NCI-H1105 (cell line): ENCODE results near the gene MAN1C1.
A peak's percentile ranks its signal among the peaks of the same experiment; 100 is the strongest.

ENCODE experiments used
- DNase-seq: peaks from one replicate; lab custom pipeline; 2025; lab: John Stamatoyannopoulos, UW

Gene MAN1C1

DNA sequence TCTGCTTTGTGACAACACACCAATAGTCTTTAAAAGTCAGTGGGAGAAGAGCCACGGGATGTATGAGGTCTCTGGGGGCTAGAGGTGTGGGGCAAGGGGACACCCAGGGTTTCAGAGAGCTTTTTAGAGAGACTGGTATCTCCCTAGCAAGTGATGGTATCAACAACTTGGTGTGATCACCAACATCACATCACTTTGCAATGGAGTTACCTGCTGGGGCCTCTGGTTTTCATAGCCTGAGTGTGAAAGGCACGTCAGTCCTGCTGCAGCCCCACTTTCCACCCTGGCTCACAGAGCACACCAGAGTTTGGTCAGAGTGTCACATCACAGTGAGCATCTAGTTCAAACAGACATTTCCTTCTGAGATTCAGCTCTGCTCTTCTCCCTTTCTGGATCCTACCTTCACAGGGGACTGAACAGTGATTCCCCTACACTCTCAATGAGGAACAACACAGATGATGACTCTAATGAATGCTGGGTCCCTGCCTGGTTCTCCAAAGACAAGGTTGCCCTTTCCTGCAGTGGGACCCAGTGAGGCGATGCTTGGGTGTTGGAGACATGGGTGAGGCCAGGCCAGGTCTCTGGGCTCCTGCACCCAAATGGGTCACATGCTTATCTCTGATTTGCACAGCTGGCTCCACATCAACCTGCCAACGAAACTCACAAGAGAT is 2.0 kb upstream of the MAN1C1 start:
- no peak for DNase-seq

DNA sequence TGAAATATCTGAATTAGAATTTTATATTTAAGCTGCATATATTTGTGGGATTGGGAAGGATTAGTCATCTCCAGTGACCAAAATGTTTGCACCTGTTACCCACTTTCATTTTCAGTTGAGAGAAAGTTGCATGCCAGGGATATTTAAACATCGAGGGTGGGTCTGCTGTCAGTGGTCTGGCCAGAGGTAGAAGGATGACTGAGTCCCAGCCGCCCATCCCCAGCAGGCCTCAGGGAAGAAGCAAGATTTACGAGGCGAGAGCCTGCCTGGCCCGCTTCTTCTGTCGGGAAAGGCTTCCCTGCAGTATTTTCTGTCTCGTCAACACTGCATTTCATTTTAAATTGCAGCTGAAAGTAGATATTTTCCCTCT is 1.4 kb upstream of the MAN1C1 start:
- DNase-seq = no peak

DNA sequence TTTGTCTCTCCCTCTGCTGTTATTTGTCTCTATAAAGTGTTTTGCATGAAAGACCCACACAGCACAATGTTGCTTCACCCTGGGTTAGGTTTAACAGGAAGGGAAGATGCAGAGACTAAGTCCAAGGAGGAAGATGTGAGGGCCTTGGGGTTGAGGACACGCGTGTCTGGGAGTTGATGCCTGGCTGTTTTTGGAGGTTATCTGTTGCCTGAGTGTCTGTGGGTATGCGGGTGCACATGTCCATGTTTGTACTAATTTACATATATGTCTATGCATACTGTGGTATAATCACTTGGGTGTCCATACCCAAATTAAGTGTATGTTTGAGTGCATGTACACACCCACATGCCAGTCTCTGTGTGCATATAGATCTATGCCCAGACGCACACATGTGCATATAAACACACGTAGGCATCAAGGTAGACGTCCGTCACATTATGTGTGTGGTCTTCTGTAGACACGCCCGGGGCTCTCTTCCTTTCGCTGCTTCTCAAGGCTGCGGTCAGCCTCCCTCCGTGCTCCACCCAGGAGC is 962 bp upstream of the MAN1C1 start:
- no peak for DNase-seq

DNA sequence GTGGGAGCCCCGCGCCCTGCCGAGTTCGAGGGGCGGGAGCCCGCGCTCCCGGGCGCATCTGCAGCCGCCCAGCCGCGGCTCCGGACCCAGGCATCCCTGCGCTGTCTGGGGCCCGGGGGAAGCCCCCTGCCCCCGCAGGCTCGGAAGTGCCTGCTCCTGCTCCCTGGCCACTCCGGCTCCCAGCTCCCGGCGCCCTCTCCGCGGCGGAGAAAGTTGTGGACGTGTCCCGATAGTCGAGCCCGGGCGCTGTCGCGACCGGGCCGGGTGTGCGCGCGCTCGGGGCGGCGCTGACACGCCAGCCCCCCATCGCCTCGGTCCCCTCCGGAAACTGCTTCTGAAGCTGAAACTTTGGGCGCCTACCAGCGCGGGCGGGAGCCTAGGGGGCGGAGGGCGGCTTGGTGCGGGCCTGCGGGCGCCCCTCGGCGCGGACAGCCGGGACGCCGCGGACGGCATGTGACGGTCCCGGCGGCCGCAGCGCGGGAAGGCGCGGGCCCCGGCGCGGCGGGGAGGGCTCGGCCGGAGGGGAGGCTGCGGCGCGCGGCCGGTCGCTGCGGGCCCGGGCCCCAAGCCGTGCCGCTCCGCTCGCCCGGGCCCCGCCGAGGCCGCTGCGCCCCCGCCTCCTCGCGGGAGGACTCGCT is 515 bp downstream of the MAN1C1 start:
- DNase-seq = no peak

DNA sequence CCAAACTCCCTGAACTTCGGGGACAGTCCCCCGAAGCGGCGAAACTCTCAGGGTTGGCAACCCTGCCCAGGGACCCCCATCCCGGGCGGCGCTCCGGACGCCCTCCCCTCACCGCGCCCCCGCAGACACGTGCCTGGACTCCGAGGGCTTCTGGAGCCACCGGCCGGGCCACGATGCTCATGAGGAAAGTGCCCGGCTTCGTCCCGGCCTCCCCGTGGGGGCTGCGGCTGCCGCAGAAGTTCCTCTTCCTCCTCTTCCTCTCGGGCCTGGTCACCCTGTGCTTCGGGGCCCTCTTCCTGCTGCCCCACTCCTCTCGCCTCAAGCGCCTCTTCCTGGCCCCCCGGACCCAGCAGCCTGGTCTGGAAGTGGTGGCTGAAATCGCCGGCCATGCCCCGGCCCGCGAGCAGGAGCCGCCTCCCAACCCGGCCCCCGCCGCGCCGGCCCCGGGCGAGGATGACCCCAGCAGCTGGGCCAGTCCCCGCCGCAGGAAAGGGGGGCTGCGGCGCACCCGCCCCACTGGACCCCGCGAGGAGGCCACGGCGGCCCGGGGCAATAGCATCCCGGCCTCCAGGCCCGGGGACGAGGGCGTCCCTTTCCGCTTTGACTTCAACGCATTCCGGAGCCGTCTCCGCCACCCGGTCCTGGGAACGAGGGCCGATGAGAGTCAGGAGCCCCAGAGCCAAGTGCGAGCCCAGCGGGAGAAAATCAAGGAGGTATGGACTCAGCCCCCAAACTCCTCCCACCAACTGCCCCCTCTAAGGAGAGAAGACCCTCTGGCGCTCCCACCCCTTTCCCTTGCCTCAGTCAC is 1.2 kb downstream of the MAN1C1 start:
- no peak for DNase-seq

DNA sequence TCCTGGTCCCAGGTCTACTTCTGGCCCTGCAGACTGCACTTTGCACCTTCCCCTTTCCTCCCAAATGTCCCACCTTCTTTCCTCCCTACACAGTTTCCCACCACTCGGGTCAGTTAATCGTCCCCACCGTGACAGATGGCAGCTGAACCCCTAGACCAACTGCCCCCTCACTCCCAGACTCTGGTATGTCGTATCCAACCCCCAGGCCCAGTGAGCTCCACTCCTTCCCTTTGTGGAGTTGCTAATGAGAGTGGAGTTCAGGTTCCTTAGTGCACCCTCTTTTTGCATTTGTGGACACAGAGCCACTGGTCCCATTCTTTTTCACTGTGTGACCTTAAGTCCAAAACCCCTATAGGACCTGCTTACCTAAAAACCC is 1.8 kb downstream of the MAN1C1 start:
- DNase-seq = no peak

DNA sequence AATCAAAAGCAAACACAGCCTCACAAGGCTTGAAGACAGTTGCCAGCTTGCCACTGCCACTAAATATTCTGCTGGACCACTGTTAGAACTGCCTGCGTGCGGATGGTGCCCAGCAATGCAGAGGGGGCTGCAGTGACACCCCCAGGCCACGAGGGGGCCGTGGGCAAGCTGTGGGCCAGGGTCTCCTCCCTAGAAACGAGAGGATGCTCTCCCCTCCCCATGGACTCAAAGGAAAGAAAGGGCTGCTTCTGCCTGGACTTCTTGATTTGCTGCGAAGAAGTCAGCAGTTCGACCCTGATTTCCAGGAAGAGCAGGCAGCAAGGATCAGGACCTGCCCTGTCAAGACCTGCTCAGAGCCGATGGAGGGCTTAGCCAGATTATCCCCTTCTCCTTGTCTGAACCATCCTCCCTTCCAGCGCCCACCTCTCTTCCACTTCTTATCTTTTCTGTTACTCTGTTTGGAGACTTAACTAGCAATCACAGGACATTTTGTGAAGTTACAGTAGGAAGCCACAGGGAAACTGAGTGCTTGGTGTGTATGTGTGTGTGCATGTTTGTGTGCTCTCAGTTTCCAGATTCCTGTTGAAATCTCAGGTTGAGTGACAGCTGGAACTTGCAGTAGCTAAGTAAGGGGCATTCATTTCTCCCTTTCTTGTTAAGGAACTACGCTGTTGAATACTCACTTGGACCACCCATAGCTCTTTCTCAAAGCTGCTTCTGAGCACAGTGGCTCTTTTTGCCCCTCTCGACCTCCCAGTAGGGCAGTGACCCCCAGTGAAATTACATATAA is 2.7 kb downstream of the MAN1C1 start:
- DNase-seq = peak; percentile 69

DNA sequence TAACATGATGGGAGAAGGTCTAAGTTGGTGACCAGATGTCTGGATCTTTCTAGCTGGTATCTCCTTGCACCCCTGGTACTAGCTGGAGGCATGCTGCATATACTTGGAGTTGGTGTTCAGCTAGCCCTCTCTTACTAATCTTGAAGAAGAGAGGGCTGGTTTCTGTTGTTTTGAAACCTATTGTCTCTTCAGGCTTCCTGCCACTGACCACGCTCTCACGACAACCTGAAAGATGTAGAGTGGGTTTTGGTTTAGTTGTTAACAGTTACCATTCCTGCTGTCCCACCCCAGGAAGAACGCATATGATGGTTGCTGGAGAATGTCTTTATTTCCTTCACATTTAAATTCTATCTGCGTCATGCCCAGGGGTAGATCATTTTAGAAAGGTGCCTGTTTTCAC is 3.6 kb downstream of the MAN1C1 start:
- DNase-seq = no peak

DNA sequence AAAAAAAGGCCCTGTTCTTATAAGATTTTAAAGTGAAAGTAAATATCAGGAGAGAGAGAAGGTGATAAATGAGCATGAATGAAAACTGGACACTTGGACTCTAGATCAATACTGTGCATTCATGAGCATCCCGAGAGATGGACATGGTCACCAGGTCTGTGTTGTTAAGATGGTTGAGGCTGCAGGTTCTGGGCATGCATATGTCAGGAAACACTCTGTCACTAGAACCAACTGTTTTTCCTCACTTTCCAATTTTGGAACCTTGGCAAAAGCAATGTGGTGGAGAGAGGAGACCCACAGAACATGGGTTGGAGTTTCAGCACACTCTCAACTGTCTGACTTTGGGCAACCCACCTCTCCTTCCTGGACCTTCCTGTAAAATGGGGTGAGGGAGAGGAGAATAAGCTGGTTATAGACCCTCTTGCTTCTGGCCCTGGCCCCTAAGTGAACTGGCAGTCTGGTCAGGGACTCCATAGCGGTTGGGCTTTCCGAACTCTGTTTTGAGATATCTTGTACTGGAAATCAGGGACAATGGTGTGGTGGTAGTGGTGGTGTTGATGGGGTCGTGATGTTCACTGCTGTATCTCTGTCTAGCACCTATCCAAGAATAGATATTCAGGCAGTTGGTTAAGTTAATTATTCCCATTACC is 4.2 kb downstream of the MAN1C1 start:
- no peak for DNase-seq

DNA sequence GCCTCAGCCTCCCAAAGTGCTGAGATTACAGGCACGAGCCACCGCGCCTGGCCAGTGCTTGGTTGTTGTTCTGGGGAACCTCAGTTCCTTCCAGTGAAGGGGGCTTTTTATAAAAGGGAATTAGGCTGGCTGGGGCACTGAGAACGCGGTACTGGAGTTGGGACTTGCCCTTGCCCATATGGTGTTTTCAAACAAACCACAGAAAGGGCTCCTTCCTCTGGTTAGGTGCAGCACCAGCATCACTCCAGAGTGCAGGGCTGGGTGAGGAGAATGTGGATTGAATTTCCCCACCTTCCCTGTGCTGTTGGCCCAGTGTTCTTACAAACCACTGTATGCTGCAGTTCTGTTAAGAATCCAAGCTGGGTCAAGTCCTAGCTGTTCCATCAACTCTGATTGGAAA is 5.3 kb downstream of the MAN1C1 start:
- DNase-seq = no peak

DNA sequence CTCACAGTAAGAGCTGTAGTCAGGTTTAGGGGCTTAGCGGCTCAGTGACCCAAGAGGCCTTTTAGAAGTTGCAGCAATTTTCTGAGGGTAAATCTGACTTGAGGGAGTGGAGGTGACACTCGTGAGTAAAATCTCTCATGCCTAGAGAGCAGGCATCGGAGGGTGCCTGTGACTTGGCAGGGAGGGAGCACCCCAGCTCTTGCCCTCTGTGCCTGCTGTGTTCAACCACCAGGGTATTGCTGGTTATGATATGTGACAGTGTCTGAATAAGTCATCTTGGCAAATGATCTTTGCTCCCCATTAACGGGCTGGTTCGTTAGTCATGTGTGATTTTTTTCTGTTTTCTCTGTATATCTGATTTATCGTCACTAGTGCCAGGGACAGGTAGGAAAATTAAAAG is 5.9 kb downstream of the MAN1C1 start:
- DNase-seq = no peak

DNA sequence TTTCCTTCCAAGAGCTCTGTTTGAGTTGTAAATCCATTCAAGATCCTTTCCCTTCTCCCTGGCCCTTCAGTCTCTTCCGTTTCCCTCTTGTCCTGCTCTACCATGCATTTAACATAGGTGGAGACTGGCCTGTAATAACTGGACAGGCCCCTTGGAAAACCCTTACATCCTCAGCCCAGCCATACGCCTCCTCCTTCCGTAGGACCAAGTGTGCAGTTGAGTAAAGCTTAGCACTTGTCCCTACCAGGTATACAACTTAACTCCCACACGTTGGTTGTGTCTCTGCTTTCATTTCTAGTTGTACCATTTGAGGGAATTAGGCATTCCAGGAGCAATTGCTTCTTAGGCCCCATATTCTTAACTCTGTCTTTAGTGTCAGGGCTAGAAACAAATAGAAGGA is 6.4 kb downstream of the MAN1C1 start:
- no peak for DNase-seq

DNA sequence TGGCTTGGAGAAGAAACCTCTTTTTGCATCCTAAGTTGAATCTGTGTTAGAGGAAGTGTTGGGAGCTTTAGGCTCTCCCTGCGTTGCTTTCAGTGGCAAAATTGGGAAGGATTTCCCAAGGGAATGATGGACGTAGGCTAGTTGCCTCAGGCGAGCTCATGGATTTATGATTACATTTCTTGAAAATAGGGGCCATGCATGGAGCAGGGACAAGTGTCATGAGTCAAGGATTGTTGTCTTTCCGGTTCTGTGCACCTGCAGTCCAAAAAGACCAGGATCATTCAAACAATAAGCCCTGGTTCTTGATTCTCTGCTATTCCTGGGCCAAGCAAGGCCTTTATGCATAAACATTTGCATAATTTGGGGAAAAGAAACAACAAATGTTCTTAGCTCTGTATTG is 7.1 kb downstream of the MAN1C1 start:
- no peak for DNase-seq

DNA sequence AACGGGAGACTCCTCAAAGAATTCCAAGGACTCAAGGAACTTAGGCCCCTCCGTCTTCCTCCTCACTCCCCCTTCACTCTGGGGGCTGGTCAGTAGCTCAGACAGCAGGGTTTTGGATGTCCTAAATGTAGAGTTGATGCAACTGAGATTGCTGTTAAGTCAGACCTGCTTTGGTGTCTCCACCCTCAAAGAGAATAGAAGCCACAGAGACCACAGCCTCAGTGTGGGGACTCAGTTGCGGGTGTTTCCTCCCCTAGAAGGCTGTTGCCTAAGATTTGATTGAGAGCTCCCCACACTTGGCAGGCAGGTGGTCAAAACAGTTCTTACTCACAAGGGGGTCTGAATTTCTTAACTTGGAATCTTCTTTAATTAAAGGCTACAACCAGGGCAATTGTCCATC is 7.6 kb downstream of the MAN1C1 start:
- no peak for DNase-seq

DNA sequence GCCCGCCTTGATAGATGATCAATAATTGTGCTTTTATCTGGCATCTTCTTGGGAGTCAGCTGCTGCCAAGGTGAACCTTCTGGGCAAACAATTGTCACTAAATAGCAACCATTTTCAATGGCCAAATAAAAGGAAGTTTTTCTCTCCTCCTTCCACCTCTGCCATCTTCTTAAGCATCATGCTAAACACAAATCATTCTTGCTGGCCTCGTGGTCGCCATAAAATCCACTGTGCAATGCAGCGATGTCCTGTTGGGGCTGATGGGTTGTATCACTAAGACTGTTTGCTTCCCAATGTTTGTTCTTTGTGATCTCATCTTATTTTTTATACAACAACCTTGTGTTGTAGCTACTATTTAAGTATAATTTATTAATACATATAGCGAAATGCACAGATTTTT is 8.0 kb downstream of the MAN1C1 start:
- DNase-seq = no peak

DNA sequence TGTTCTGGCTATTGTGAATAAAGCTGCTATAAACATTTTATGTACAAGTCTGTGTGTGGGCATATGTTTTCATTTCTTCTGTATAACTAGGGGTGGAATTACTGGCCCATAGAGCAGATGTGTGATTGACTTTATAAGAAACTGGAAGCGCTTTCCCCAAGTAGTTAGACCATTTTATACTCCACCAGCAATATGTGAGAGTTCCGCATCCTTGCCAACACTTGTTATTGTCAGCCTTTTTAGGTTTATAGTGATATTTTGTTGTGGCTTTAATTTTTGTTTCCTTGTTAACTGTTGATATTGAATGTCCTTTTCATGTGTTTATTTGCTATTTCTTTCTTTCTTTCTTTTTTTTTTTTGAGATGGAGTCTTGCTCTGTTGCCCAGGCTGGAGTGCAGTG is 9.4 kb downstream of the MAN1C1 start:
- DNase-seq = no peak

DNA sequence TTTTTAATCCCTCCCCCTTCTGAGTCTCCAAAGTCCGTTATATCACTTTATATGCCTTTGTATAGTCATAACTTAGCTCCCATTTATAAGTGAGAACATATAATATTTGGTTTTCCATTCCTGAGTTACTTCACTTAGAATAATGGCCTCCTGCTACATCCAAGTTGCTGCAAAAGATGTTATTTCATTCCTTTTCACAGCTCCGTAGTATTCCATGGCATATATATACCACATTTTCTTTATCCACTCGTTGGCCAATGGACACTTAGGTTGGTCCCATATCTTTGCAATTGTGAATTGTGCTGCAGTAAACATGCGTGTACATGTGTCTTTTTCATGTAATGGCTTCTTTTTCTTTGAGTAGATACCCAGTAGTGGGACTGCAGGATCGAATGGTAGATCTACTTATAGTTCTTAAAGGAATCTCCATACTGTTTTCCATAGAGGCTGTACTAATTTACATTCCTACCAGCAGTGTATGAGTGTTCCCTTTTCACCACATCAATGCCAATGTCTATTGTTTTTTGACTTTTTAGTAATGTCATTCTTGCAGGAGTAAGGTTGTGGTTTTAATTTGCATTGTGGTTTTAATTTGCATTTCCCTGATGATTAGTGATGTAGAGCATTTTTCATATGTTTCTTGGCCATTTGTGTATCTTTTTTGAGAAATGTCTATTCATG is 12.3 kb downstream of the MAN1C1 start:
- DNase-seq = no peak

DNA sequence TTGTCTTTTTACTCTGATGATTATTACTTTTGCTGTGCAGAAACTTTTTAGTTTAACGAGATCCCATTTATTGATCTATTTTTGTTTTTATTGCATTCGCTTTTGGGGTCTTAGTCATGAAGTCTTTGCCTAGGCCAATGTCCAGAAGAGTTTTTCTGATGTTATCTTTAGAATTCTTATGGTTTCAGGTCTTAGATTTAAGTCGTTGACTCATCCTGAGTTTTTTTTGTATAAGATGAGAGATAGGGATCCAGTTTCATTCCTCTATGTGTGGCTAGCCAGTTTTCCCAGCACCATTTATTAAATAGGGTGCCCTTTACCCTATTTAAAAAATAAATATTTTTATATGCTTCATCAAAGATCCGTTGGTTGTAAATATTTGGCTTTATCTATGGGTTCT is 13.2 kb downstream of the MAN1C1 start:
- no peak for DNase-seq

DNA sequence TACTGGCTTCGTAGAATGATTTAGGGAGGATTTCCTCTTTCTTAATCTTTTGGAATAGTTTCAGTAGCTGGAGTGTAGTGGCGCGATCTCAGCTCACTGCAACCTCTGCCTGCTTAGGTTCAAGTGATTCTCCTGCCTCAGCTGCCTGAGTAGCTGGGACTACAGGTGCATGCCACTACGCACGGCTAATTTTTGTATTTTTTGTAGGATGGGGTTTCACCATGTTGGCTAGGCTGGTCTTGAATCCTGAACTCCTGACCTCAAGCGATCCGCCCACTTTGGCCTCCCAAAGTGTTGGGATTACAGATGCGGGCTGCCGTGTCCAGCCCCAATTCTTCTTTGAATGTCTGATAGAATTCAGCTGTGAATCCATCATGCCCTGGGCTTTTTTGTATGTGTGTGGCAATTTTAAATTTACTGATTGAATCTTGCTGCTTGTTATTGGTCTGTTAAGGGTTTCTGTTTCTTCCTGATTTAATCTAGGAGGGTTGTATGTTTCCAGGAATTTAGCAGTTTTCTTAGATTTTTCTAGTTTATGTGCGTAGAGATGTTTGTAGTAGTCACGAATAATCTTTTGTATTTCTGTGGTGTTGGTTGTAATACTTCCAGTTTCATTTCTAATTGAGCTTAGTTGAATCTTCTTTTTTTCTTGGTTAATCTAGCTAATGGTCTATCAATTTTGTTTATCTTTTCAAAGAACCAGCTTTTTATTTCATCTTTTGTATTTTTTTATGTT is 15.3 kb downstream of the MAN1C1 start:
- no peak for DNase-seq

DNA sequence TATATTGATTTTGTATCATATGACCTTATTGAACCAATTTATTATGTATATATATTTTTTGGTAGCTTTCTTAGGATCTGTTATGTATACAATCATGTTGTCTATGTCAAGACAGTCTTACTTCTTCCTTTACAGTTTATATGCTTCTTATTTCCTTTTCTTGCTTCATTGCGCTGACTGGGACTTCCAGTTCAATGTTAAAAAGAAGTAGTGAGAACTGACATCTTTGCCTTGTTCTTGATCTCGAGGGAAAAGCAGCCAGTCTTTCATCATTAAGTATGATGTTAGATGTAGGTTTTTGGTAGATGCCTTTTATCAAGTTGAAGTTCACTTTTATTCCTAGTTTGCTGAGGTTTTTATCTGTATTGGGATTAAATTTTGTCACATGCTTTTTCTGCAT is 17.5 kb downstream of the MAN1C1 start:
- no peak for DNase-seq

DNA sequence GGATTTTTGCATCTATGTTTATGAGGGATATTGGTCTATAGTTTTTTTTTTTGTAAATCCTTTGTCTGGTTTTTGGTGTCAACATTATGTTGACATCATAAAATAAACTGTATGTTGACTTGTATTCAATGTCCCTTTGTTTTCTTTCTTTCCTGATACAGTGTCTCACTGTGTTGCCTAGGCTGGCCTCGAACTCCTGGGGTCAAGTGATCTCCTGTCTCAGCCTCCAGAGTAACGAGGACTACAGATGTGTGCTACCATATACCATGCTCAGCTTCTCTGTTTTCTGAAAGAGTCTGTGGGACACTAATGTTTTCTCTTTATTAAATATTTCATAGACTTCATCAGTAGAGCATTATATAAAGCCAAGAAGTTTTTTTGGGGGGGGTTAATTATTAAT is 18.3 kb downstream of the MAN1C1 start:
- DNase-seq = no peak
